SKM-1 treated with dmso at 0.1 percent for 144 hours (cell line): ENCODE results near the gene KCNK18.
A peak's percentile ranks its signal among the peaks of the same experiment; 100 is the strongest.

Experiments
- DNase-seq: peaks from one replicate; lab custom pipeline; 2025; ENCODE audit not compliant: unreplicated experiment; lab: John Stamatoyannopoulos, UW

Gene KCNK18

DNA sequence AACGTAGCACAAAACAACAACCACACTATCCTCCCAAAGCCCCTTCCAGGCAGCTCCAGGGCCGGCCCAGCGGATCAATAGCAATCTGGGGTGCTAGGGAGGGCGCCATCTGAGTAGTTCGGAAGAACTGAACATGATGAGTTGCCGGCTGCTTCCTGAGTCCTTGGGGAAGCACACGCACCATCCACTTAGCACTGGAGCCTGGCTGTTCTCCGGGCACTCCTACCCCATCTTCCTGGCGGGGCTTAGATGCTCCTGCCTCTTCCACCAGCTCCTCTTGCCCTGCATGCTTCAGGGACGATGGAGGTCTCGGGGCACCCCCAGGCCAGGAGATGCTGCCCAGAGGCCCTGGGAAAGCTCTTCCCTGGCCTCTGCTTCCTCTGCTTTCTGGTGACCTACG, at the start of gene KCNK18:
KCNK18 (plus strand) TSS at position 301 of the 400 bp plus-strand sequence; CDS start at position 301, 0 bp downstream.
- DNase-seq: no peak

DNA sequence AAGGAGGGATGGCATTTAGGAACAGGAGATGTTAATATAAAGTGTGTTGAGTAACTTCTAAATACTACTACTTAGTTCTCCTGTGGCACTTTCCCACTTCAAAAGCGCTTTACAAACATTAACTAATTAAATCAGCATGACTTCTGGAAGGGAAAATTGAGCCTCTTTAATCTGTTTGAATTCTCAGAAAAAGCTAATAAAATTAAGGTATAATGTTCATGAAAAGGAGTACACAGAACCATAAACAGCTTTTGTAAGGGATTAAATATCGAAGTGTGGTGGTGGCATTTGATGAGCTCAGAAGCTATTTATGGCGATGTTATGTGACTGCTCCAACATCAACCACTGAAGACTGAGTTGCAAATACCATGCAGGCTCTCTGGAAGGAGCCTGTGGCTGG, 49.0 kb upstream of the KCNK18 start:
- DNase-seq: no peak

DNA sequence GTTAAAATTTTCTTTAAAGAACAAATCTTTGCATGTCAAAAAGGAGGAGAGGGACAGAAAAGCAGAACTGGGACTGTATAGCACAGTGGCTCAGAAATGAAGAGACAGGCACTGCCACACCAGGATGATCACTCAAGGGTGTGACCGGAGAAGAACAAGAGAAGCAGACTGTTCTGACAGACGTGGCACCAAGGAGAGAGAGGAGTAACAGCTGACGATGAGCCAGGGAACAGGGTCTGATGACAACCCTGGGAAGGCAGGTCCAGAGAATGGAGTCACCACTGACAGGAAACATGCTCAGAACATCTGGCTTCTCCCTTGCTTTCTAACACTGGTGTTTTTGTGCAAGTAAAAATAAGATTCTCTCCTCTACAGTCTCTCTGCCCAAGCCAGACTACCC, 44.6 kb upstream of the KCNK18 start:
- DNase-seq: no peak

DNA sequence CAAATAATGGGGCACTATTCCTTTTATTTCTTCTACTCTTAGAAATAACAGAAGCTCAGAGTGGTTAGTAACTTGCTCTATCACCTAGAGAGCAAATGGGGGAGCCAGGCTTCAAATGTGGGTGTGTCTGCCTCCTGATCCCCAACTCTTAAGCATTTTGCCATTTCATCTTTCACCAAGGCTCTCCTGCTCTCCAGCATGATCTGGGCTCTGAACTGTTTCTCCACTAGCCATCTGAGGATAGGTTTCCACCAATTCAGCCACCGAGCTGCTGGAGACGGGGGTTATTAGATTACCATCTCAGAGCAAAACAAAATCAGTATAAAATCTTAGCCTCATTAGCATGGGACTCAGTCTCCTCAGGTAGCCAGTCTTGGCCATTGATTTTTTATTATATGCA, 39.0 kb upstream of the KCNK18 start:
- no peak for DNase-seq

DNA sequence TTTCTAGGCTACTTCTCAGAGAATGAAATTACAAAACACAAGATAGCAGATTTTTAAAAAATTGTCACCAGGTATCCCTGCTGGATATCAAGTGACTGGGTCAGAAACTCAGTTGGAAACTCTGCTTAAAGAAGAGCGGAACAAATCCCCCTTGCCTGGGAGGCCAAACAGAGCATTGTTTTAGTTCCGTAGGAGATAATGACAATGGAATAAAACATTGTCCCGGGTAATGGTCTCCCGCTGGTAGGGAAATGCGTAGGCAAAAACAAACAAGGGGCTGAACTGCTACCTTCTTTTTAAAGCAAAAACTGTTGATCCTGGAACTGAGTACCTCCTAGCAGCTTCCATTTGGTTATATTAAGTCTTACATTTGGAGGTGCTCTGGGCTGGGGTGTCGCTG, 37.9 kb upstream of the KCNK18 start:
- no peak for DNase-seq

DNA sequence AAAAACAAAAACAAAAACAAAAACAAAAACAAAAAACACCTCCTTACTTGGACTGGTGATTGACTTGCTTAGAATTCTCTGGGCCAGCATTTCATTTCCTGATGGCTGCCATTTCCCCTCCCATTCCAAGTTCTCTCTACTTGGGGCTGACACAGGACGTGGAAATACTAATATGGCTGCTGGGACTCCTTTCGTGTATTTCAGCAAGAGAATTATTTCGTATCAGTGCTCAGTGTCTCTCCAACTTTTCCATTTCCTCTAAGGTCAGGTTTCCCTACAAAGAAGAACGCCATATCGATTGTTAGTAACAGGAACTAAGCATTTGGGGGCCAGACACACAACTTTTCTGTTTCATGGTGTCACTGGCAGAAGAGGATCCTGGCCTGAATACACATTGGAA, 36.7 kb upstream of the KCNK18 start:
- no peak for DNase-seq

DNA sequence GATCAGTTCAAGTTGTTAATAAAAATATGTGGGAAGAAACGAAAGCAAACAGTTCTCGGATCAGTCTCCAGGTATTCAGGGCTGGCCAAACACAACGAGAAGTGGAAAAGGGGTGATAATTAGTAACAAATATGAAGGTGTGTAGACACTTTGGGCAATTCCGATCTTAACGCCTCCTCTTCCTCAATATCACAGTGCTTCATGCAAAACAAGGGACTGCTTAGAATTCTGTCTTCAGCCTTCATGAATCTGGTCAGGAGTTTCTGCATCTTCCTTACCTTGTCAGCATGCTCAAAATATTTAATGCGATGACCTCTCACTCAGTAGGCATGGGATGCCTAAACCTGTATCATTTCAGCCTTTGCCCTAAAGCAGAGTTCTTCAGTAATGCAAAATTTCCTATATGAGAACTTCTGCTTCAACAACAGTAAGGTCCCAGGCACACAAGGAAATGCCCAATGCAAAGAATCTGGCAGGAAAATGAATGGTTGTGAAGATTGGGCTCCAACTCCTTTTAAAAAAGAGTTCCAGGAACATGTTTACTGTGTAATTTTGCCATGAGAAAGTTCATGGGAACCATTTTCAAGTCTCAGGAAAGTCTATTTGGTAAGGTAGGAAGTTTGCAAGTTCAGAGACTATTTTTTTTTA, 35.8 kb upstream of the KCNK18 start:
- DNase-seq: no peak

DNA sequence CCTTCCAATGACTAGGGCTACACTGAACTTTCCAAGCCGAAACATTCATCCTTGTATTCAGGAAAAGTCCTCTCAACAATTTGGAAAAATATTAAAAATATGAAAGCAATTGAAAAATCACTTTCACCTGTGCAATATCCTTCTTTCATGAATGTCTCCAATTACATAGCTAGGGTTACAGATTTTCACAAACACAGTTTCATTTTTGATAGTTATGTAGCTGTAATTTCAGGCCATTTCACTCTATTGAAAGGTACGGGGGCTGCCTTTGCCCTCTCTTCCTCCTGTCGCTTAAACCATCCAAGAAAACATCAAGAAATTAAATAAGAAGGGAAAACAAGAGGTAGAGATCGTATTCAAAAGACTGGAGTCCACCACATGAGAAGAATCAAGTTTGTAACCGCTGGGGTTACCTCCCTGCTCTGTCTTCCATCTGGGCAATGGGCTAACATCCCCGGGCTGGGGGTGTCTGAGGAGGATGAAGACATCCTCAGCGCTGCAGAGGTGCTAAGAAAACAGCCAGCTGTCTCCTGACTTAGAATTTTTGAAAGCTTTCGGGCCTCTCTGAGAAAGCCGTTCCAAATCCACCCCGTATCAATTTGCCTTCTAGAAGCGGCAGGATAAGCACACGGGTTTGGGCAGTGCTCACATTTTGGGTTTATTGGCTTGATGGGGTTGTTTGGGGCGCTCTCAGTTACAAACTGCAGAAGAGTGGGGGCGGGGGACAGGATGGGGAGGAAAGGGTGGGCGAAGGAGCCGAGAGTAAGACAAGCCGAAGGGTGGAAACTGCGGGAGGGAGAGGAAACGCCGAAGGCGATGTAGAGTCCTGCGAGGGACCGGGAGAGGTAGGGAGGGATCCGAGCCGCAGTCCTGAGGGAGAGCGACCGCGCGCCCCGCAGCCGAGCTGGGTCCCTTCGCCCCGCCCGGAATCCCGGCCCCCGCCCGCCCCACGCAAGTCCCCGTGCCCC, 34.9 kb upstream of the KCNK18 start:
- no peak for DNase-seq

DNA sequence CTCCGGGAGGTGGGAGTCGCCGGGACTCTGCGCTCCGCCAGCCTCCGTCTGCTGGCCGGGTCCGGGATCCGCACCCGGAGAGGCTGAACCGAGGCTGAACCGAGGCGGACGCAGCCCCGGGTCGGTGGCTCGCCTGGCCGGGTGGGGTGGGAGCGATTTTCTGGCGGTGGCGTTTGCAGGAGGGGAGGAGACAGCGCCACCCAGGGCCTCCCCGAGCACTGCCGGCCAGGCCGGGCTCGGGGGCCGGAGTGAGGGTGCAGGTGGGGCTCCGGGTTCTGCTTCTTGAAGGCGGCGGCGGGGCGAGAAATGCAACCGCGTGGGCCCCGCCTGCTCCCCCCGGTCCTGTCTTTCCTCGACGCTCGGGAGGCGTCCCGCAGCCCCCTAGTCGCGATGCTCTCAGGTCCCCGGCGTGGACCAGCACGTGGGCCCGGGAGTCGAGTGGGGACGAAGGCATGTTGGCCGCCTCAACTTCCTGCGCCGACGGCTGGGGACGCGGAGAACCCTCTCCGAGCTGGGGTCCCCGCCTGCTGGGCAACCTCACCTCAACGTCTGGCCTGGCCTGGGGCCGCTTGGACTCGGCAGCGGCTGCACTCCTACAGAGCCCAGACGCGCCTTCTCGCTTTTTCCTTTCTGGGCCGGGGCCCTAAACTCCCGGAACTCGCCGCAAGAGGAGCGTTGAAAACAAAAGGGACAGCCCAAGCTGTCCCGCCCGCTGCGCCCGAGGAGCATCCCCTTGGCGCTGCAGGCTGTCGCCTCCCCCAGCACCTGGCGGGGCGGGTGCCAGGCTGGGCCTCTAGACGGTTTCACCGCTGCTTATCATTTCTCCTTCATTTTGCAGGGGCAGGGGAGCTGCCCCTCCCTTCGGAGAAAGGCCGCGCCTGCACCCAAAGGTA, 34.0 kb upstream of the KCNK18 start:
- DNase-seq: peak; percentile 37

DNA sequence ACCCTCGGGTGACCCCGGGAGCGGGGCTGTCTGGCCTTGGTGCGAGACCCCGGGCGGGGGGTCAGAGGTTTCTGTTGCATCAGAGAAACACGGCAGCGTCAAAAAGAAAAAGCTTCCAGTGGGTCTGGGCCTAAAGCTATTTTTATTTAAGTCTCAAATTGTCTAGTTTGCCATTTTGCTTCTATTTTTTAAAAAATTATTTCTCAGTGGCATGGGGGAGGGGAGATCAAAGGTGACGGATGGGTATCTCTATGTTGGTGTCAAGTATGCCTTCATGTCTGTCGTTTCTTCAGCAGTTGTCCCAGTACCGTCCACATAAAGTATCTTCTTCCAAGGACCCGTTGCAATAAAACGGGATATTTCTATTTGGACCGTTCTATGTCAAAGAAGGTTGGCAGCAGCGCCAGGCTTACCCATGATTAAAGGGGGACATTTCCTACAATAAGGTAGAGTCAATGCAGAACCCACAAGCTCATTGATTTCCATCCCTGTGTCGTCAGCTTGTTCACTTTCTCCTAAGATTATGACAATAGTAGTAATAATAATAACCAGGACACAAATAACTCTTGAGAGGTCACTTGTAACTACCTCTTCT, 33.2 kb upstream of the KCNK18 start:
- DNase-seq: no peak

DNA sequence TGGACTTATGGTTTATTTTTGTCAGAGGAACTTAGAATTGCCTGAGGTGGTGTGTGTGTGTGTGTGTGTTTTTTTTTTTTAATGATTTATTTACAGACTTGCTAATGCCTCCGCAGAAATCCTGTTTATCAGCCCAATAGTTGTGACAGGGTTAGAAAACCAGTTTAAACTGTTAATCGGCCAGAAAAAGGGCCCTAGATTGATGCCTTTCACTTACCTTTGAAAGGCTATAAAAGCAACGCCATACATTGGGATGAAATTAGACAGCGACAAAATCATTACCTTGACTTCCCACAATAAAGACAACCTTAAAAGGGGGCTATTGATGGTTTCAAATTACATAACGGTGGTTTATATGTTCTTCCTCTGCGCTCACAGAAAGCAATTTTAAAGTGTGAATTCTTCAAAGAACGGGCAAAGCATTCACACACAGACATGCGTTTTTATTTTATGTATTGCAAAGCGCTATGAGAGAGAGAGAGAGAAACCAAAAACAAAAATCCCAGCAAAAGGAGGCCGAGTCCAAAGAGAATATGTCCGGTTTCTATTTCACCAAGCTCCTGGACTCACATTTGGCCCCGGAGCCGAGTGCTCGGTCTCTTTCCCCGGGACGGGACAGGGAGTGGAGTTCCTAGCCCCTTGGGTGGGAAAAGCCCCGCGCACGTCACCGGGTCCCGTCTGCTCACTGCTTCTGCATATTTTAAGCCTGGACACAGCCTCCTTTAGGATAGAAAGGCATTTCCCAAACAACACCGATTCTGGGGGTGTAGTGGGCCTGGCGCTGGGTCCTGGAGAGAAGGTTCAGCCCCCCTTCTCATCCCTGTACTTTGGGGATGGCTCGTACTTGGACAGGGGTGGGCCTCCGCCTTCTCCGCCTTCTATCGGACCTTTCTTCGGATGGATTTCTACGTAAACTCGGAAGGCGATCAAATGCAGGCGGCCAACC, 32.4 kb upstream of the KCNK18 start:
- no peak for DNase-seq

DNA sequence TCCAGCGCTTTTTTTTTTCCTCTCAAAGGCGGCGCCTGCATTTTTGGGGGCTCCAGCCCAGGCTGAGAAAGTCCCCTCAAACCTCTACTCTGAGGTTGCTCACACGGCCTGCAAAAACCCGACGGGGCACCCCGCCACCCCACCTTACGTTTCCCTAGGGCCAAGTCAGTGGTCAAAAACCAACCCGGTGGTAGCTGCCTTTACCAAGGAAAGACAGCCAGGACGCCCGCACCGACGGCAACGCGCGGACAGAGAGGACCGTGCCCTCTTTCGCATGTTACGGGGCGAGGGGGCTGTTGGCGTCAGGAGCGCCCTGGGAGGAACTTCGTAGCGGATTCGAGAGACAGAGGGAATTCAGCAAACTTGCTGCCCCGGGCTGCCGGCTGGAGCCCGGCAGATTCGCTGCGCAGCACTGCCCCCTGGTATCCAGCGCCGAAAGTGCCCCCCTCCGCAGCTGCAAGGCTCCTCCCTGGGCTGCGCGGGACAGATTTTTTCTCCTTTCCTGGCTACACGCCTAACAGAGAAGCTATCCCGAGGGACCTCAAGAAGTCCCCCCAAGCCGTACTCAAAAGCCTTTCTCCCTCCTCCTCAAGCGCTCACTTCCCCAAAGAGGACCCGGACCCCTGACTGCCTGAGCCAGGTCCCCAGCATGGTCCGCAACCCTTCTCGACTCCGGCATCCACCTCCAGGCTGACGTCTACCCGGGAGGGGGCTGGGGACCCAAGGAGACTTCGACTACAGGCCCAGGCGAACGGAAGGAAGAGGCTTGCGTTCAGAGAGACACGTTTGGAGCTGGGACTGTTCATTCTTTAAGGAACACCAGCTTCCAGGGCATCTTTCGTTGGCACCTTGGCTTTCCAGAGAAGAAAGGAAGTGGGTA, 31.5 kb upstream of the KCNK18 start:
- DNase-seq: peak; percentile 48

DNA sequence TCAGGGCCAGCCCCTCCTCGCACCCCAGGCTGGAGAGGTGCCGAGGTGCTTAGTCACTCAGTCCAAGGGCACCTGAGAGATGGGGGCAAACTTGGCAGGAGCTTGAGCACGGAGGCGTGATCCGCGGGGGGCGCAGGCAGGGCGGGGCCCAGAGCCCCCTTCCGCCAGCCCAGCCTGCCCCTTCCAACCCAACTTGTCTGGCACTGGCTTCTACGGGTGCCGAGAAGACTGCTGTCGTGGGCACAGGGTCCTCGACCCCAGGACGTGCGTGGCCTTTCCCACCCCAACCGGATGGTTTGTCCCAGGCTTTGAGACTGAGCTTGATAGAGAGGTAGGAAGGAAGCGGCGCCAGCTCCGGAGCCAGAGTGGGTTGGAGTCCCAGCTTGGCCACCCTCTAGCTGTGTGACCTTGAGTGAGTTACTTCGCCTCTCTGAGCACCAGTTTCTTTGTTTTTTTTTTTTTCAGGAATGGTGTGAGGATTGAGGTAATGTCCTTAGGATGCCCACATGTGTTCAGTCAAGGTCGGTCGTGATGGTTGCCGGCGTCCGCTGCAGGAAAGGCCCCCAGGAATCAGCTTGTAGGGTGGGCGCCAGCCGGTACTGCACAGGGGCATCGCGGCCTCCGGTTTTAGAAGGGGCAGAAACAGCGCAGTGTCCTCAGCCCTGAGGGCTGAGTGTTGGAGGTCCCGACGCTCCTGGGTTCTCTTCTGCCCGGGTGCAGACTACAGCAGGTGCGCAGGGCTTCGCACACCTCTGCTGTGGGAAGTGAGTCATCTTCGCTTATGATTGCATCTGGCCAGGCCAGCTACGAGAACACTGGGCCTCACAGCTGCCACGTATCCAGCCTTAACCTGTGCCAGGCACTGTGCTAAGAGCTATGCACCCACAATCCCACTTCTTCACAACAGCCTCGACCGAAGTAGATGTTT, 30.6 kb upstream of the KCNK18 start:
- DNase-seq: no peak

DNA sequence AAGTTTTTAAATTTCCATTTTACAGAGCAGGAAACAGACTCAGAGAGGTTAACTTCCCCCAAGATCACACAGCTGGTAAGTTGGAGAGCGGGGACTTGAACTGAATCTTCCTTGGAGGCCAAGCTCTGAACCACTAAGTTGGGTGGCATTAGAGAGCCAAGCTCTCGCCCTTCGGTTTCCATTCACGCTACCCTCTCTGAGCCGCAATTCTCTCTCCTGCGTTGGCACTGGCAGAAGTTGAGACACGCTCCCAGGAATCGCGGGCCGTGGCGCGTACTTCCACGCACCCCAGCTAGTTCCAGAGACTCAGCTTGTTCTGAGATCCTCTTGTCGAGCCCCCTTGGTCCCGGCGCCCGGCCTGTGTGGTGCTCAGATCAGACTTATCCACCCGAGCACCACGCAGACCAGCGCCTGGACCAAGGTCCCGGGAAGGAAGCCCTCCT, 29.9 kb upstream of the KCNK18 start:
- no peak for DNase-seq

DNA sequence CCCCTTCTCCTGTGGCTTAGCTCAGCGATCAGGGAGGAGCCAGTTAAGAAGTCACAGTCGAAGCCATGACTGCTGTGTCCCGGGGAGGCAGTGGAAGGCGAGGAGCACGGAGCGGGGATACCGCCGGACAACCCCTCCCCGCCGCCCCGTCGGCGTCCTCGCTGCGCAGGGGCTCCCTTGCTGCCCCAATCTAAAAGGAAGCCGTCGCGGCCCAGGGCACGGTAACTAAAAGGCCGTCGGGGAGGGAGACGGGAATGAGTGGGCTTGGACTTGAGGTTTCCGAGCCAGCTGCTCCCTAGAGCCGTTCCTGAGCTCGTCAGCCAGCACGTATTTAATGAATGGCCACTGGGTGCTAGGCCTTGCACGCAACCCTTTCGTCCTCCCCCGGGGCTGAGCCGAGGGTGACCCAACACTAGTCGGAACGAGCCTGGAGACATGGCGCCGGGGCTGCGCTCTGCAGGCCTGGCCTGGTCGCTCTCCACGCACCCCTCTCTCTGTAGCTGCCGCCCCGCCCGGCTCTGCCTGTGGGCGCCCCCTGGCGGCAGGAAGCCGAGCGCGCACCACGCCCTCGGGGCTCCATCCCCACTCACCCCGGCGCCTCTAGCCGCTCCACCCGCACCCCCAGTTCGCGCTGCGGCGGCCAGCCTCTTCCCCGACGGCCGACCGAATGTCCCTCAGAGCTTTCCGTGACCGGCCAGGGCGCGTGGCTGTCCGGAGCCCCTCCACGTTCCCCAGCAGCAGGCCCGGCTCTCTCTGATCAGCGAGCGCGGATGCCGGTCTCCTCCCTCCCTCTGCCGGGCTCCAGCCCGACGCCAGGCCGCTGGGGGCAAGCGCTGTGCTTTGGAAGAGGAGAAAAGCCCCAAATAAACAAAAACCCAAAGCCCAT, 29.3 kb upstream of the KCNK18 start:
- DNase-seq: peak; percentile 36

DNA sequence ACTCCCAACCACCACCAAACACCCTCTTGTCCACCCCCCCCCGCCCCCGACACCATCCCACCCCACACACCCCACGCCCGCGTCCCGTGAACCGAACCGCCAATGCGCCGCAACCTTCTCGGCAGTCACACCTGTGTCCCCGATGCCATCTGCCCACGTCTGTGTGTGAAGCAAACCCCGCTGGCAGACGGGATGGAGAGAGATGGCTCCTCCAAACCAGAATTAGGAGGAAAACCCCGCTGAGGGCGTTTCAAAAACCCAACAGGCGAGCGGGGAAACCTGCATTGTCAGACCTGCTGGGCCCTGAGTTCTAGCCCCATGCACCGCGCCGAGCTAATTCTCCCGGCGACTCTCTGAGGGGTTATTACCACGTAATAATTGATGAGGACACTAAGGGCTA, 28.6 kb upstream of the KCNK18 start:
- DNase-seq: no peak

DNA sequence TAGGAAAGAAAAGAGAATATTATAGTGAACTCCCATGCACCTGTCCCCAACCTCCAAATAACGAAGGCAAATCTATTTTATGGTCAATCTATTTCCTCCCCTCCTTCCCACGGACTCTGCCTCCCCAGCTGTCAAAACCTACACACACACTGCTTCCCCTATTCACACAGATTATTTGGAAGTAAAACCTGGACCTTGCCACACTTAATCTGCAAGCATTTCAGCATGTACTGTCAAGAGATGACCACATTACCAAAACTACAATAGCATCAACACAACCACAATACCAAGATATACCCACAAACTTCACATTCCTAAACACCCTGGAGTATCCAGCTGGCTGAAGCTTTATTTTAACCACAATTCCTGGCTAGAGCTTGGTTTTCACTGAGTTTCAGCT, 27.8 kb upstream of the KCNK18 start:
- DNase-seq: no peak
